GM23338 (cell line): Measurements from ENCODE around the gene PERM1. TPM values are rescaled to one million over a fixed set of nuclear protein-coding genes. Genes with fewer than 3 reads are reported as not detected.

Source experiments
- ATAC-seq: fragments of 200-7000 bp; cut with Tn5 transposase; 3 replicates; pipeline ENCODE4 v1.9.1; 2020
- DNase-seq: peaks from one replicate; pipeline ENCODE4 v3.0.0-alpha.2; 2015; ENCODE audit warnings: low spot score
- H2AFZ ChIP-seq: fragments of 200-600 bp; sonication (generic); 2 replicates; pipeline ENCODE4 v1.8.0; 2016; ENCODE audit warnings: antibody characterized with exemption, mild to moderate bottlenecking, moderate library complexity
- H3F3A ChIP-seq: fragments of 200-600 bp; sonication (generic); replicated peaks from 2 replicates; pipeline ENCODE4 v1.8.0; 2017; ENCODE audit warnings: antibody characterized with exemption, mixed run types, low read depth
- H3K27ac ChIP-seq: fragments of 200-600 bp; sonication (generic); 2 replicates; pipeline ENCODE4 v1.6.1; 2016; ENCODE audit warnings: low read depth
- H3K27me3 ChIP-seq: fragments of 200-600 bp; sonication (generic); 2 replicates; pipeline ENCODE4 v1.8.0; 2016; ENCODE audit warnings: mild to moderate bottlenecking, mixed run types, moderate library complexity; ENCODE audit not compliant: insufficient read depth
- H3K36me3 ChIP-seq: fragments of 200-600 bp; sonication (generic); 2 replicates; pipeline ENCODE4 v1.8.0; 2016; ENCODE audit warnings: mild to moderate bottlenecking; ENCODE audit not compliant: insufficient read depth
- H3K4me1 ChIP-seq: fragments of 200-600 bp; sonication (generic); 2 replicates; pipeline ENCODE4 v1.8.0; 2016; ENCODE audit warnings: mild to moderate bottlenecking, moderate library complexity; ENCODE audit not compliant: insufficient read depth
- H3K4me2 ChIP-seq: fragments of 200-600 bp; sonication (generic); 2 replicates; pipeline ENCODE4 v1.7.1; 2017; ENCODE audit warnings: mixed run types
- H3K4me3 ChIP-seq: fragments of 200-600 bp; sonication (generic); 2 replicates; pipeline ENCODE4 v1.6.1; 2016; ENCODE audit warnings: mixed run types
- H3K79me2 ChIP-seq: fragments of 200-600 bp; sonication (generic); replicated peaks from 2 replicates; pipeline ENCODE4 v1.8.0; 2017; ENCODE audit warnings: mild to moderate bottlenecking; ENCODE audit not compliant: insufficient read depth
- H3K9me2 ChIP-seq: fragments of 200-600 bp; sonication (generic); 2 replicates; pipeline ENCODE4 v1.8.0; 2017; ENCODE audit not compliant: insufficient read depth
- H4K20me1 ChIP-seq: fragments of 200-600 bp; sonication (generic); replicated peaks from 2 replicates; pipeline ENCODE4 v1.8.0; 2017; ENCODE audit warnings: mild to moderate bottlenecking; ENCODE audit not compliant: insufficient read depth
- H3K27ac Mint-ChIP-seq: 2 replicates; pipeline ENCODE4 v1.8.0; 2020; ENCODE audit warnings: inconsistent platforms, mild to moderate bottlenecking, moderate library complexity, mixed read lengths
- H3K27me3 Mint-ChIP-seq: 3 replicates; pipeline ENCODE4 v1.8.0; 2022; ENCODE audit warnings: low read depth, mild to moderate bottlenecking, moderate library complexity, mixed read lengths, inconsistent platforms; ENCODE audit not compliant: insufficient read depth, poor library complexity
- H3K36me3 Mint-ChIP-seq: 3 replicates; pipeline ENCODE4 v1.8.0; 2021; ENCODE audit warnings: low read depth, mild to moderate bottlenecking, inconsistent platforms, moderate library complexity, mixed read lengths
- H3K4me1 Mint-ChIP-seq: 3 replicates; pipeline ENCODE4 v1.8.0; 2020; ENCODE audit warnings: mild to moderate bottlenecking, inconsistent platforms, mixed read lengths
- H3K4me3 Mint-ChIP-seq: 3 replicates; pipeline ENCODE4 v1.8.0; 2021; ENCODE audit warnings: moderate library complexity, mild to moderate bottlenecking, inconsistent platforms, mixed read lengths
- H3K9me3 Mint-ChIP-seq: 3 replicates; pipeline ENCODE4 v1.8.0; 2020; ENCODE audit warnings: moderate library complexity, mild to moderate bottlenecking, inconsistent platforms, mixed read lengths
- CTCF ChIP-seq, 2 experiments: fragments of 200-600 bp in 1 of 2; sonication (generic) in 1 of 2; conservative IDR thresholded peaks; 2 replicates each; pipeline versions ENCODE4 v1.5.1 to v1.6.1; 2016 to 2017; ENCODE audit warnings: antibody characterized with exemption in 2 of 2, low read depth in 2 of 2, mild to moderate bottlenecking in 2 of 2, moderate library complexity in 1 of 2
- ETS1 ChIP-seq: IDR thresholded peaks from 2 replicates; pipeline ENCODE4 v1.6.1; 2016; ENCODE audit warnings: antibody characterized with exemption
- EZH2phosphoT487 ChIP-seq: fragments of 200-600 bp; sonication (generic); IDR thresholded peaks from one replicate; pipeline ENCODE4 v1.8.1; 2018; ENCODE audit warnings: antibody characterized with exemption; ENCODE audit not compliant: unreplicated experiment
- JUNB ChIP-seq: IDR thresholded peaks from one replicate; pipeline ENCODE4 v1.6.1; 2016; ENCODE audit warnings: antibody characterized with exemption; ENCODE audit not compliant: unreplicated experiment
- NANOG ChIP-seq: IDR thresholded peaks from 2 replicates; pipeline ENCODE4 v1.6.1; 2016; ENCODE audit warnings: antibody characterized with exemption, borderline replicate concordance
- POLR2AphosphoS5 ChIP-seq: IDR thresholded peaks from 2 replicates; pipeline ENCODE4 v1.6.1; 2016; ENCODE audit warnings: antibody characterized with exemption, low read depth
- STAT1 ChIP-seq: IDR thresholded peaks from one replicate; pipeline ENCODE4 v1.6.1; 2016; ENCODE audit warnings: antibody characterized with exemption; ENCODE audit not compliant: unreplicated experiment
- polyA plus RNA-seq: library from polyadenylated mRNA; unstranded; fragments of >200 nt; fragmentation: Nextera tagmentation; extraction: Ambion mirVana; gene quantifications from 2 replicates; pipeline ENCODE4 v1.2.1, GENCODE V29; 2016
- total RNA-seq: library from RNA; depleted of rRNA; stranded (reverse); fragments of >200 nt; shearing (Covaris generic); gene quantifications from 2 replicates; pipeline ENCODE4 v1.2.3, GENCODE V29; 2014

PERM1 gene
- total and polyA plus RNA-seq, 2 experiments from 2014 or later = 1.1 TPM; not detected in 1

- Histone ChIP-seq H3K4me2 (peak overlapping the region; percentile 71; the same call in 1 of the 2 replicates), H3F3A (no peaks in the 10 kb centered on the region), H3K27ac (no peak overlapping the region), H3K9me2 (no peaks in the 10 kb centered on the region), H3K27me3 (peaks cover 55% of the 10 kb centered on the region), H3K79me2 (no peaks in the 10 kb centered on the region), H3K36me3 (no peaks in the 10 kb centered on the region), H3K4me3 (no peak overlapping the region), H2AFZ (no peak overlapping the region), H3K4me1 (no peaks in the 10 kb centered on the region), H4K20me1 (no peaks in the 10 kb centered on the region)
- TF ChIP-seq NANOG = no peak
- TF ChIP-seq CTCF (conservative IDR thresholded peaks at IDR 0.05; ENCODE audit: low read depth in 2 of 2) = 0 out of 4 replicates have a peak, but pooled peaks of 1 of the 2 experiments have one; percentile 12
- no peak for TF ChIP-seq STAT1
- TF ChIP-seq ETS1 = no peak
- TF ChIP-seq POLR2AphosphoS5 = no peak
- TF ChIP-seq EZH2phosphoT487 = no peak
- Mint-ChIP-seq H3K27ac (no peak overlapping the region), H3K9me3 (no peaks in the 10 kb centered on the region; the same call in 2 of the 3 replicates), H3K4me1 (no peaks in the 10 kb centered on the region), H3K36me3 (no peaks in the 10 kb centered on the region), H3K27me3 (peaks cover 58% of the 10 kb centered on the region), H3K4me3 (no peak overlapping the region)
- ATAC-seq = no peak
- DNase-seq = no peak
Measured at GRCh38 chr1:984476-984814, 2.6 kb upstream of the PERM1 start.

- Histone ChIP-seq H3K4me3 (no peak overlapping the region), H2AFZ (no peak overlapping the region), H3K27me3 (peaks cover 50% of the 10 kb centered on the region), H4K20me1 (no peaks in the 10 kb centered on the region), H3K4me1 (no peaks in the 10 kb centered on the region), H3K9me2 (no peaks in the 10 kb centered on the region), H3K4me2 (peak overlapping the region; percentile 71; the same call in 1 of the 2 replicates), H3K27ac (no peak overlapping the region), H3K79me2 (no peaks in the 10 kb centered on the region), H3F3A (no peaks in the 10 kb centered on the region), H3K36me3 (no peaks in the 10 kb centered on the region)
- Mint-ChIP-seq H3K27ac (no peak overlapping the region), H3K4me3 (no peak overlapping the region), H3K27me3 (peaks cover 52% of the 10 kb centered on the region), H3K4me1 (no peaks in the 10 kb centered on the region), H3K36me3 (no peaks in the 10 kb centered on the region), H3K9me3 (no peaks in the 10 kb centered on the region; the same call in 2 of the 3 replicates)
- TF ChIP-seq EZH2phosphoT487 = no peak
- TF ChIP-seq CTCF (conservative IDR thresholded peaks at IDR 0.05; ENCODE audit: low read depth in 2 of 2) = peak; percentile 64 to 88
- TF ChIP-seq JUNB = no peak
- DNase-seq (peak; percentile 65), ATAC-seq (peak; percentile 85)
Measured at GRCh38 chr1:983798-984475, 2.0 kb upstream of the PERM1 start.
